ENCODE measurements around the gene EMX1. TPM values are rescaled to one million over a fixed set of nuclear protein-coding genes. Genes with fewer than 3 reads are reported as not detected.
A peak's percentile ranks its signal among the peaks of the same experiment; 100 is the strongest.

EMX1 gene
- total RNA-seq, 1 donor from 2014 or later, result not detected

DNA sequence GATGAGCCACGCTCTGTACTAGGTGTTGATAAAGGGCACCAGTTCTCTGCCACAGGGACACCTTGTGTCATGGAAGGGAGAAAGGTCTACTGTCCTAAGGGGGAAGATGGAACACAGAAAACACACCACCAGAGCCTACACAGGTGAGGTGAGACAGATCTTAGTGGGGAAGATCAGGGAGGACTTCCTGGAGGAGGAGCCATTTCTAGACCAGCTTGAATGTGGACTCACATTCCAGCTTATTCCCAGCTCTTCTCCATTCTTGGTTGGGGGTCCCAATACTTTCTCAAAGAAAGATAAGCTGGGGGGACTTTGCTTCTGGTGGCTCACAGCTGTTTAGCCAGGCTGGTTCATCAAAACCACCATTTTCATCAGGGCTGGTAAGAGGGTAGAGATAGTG is 36.2 kb downstream of the EMX1 start:
- Mint-ChIP-seq H3K36me3 (ENCODE audit: low read depth) (no peaks in the 10 kb centered on the region), H3K9me3 (no peaks in the 10 kb centered on the region), H3K4me1 (ENCODE audit: low read depth) (peaks cover 23% of the 10 kb centered on the region), H3K27me3 (ENCODE audit: low read depth) (no peaks in the 10 kb centered on the region), H3K4me3 (ENCODE audit: low read depth) (peak overlapping the region; percentile 79), H3K27ac (peak overlapping the region; percentile 86)
- no peak for DNase-seq (ENCODE audit: low spot score)
- intact Hi-C loops (cut with micrococcal nuclease), result no loop called here

- intact Hi-C loops (cut with micrococcal nuclease), result no loop called here
- peak overlapping the region; percentile 79 for H3K4me3 Mint-ChIP-seq (ENCODE audit: low read depth)
- H3K4me1 Mint-ChIP-seq (ENCODE audit: low read depth), result peaks cover 23% of the 10 kb centered on the region
- DNase-seq (ENCODE audit: low spot score), result peak; percentile 43
- peak overlapping the region; percentile 86 for H3K27ac Mint-ChIP-seq
- no peaks in the 10 kb centered on the region for H3K9me3 Mint-ChIP-seq
- no peaks in the 10 kb centered on the region for H3K27me3 Mint-ChIP-seq (ENCODE audit: low read depth)
- no peaks in the 10 kb centered on the region for H3K36me3 Mint-ChIP-seq (ENCODE audit: low read depth)
Observed at GRCh38 chr2:72953976-72954375, 36.7 kb downstream of the EMX1 start.

DNA sequence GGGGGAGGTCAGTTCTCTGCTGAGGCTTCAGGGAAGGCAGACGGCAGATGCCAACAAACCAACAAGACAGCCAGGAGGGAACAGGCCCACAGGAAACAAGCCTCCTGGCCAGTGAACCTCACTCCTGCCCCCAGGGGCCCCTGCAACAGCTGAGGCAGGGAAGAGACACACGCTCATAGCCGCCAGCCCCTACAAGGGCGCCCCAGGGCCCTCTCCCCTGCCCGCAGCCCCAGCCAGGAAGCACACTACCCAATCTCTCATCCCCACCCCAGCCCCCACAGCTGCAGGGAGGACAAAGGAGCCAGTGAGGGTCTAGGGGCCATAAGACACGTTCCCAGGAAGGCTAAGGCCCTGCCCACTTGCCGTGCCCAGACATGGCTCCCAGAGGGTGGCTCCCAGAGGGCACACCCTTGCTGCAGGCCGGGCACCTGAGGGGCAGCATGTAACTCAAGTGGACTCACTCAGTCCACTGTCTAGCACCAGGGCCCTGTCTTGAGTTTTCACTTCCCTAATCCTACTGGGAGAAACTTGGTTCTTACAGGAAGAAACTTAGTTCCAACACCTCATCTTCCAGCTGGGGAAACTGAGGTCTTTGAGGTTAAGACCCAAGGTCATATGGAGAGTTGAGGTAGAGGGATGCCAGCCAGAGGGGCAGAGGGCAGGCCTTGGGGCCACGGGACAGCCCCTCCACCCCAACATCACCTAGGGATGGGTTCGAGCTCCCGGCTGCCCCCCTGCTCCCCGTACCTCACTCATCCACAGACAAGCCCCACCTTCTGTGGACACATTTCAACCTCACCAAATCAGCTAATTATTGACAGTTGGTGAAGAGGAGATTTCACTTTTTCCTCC is 37.3 kb downstream of the EMX1 start:
- Mint-ChIP-seq H3K9me3 (no peaks in the 10 kb centered on the region), H3K4me3 (ENCODE audit: low read depth) (peak overlapping the region; percentile 79), H3K27ac (peak overlapping the region; percentile 86), H3K27me3 (ENCODE audit: low read depth) (no peaks in the 10 kb centered on the region), H3K4me1 (ENCODE audit: low read depth) (peaks cover 23% of the 10 kb centered on the region), H3K36me3 (ENCODE audit: low read depth) (no peaks in the 10 kb centered on the region)
- DNase-seq (ENCODE audit: low spot score), result no peak
- intact Hi-C loops (cut with micrococcal nuclease), result no loop called here

DNA sequence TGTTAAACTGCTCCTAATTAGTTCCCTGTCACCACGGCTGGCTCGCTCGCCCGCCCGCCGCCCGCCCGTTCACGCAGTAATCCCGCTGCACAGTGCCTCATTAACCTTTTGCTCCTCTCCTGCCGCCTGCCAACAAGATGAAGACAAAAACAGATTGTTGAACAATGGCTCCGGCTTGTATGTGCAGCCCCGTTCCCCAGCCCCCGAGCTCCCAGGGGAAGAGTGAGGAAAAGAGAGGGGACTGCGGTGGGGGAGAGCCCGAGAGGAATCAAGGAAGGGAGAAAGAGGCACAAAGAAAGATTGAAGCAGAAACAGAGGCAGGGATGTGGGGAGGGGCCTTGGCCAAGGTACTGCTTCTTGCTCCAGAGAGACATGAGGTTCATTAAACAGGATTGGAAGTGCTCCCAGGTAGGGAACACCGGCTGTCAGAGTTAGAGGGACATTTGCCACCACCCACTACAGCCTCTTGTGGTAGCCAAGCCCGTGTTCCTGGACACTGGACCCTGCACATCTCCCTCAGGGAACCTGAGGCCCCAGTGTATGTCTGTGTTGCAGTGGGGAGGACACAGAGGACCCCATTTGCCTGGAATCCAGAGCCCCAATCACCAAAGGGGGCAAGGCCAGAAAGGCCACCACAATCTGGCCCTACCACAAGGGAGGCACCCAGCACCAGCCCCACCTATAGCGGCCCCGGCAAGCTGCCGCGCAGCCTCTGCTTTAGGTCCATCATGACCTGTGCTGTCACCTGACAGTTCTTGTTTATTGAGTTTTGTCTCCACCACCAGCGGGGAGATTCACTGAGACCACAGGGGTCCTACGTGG is 38.1 kb downstream of the EMX1 start:
- no peaks in the 10 kb centered on the region for H3K36me3 Mint-ChIP-seq (ENCODE audit: low read depth)
- H3K4me3 Mint-ChIP-seq (ENCODE audit: low read depth), result no peak overlapping the region
- DNase-seq (ENCODE audit: low spot score), result no peak
- H3K9me3 Mint-ChIP-seq, result no peaks in the 10 kb centered on the region
- H3K27ac Mint-ChIP-seq, result no peak overlapping the region
- H3K4me1 Mint-ChIP-seq (ENCODE audit: low read depth), result peaks cover 23% of the 10 kb centered on the region
- no peaks in the 10 kb centered on the region for H3K27me3 Mint-ChIP-seq (ENCODE audit: low read depth)
- intact Hi-C loops (cut with micrococcal nuclease), result no loop called here

DNA sequence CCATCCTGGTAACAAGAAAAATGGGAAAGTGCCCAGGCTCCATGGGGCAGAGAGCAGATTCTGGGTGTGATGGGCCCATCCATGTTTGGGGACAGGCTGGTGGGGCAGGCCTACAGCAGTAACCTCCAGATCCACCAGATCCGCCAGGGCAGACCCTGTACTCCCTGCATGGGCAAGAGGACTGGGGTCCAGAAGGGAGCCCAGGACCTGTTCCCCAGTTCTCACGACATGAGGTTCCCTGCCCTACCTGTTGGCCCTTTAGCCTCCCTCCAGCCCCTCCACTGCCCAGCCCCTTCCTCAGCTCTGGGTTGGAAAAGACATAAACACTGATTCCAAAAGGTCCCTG is 38.7 kb downstream of the EMX1 start:
- H3K27ac Mint-ChIP-seq, result no peak overlapping the region
- intact Hi-C loops (cut with micrococcal nuclease), result no loop called here
- H3K27me3 Mint-ChIP-seq (ENCODE audit: low read depth), result no peaks in the 10 kb centered on the region
- H3K4me3 Mint-ChIP-seq (ENCODE audit: low read depth), result no peak overlapping the region
- H3K9me3 Mint-ChIP-seq, result no peaks in the 10 kb centered on the region
- H3K36me3 Mint-ChIP-seq (ENCODE audit: low read depth), result no peaks in the 10 kb centered on the region
- H3K4me1 Mint-ChIP-seq (ENCODE audit: low read depth), result peaks cover 23% of the 10 kb centered on the region
- no peak for DNase-seq (ENCODE audit: low spot score)

DNA sequence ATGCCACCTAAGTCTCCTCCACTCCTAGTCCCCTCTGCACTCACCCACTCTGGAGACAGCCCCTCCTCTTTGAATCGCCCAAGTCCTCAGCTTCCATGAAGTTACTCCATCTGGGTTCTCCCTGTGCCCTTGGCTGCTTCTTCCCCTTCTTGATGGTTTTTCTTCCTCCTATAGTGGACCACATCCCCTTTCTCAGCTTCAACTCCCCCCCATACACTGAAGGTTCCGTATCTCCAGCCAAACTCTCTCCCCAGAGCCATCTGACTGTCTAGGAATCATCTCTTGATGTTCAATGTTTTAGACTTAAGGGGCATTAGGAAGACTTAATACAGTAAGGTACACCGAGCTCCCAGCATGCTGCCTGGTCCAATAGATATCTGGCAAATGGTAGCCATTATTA is 39.6 kb downstream of the EMX1 start:
- no peak for DNase-seq (ENCODE audit: low spot score)
- Mint-ChIP-seq H3K9me3 (no peaks in the 10 kb centered on the region), H3K27ac (no peak overlapping the region), H3K36me3 (ENCODE audit: low read depth) (no peaks in the 10 kb centered on the region), H3K4me3 (ENCODE audit: low read depth) (no peak overlapping the region), H3K4me1 (ENCODE audit: low read depth) (peaks cover 23% of the 10 kb centered on the region), H3K27me3 (ENCODE audit: low read depth) (no peaks in the 10 kb centered on the region)
- intact Hi-C loops (cut with micrococcal nuclease), result no loop called here

GRCh38 chr2:72958542-72959385 is 41.4 kb downstream of the EMX1 start:
- Mint-ChIP-seq H3K9me3 (no peaks in the 10 kb centered on the region), H3K27me3 (ENCODE audit: low read depth) (no peaks in the 10 kb centered on the region), H3K4me1 (ENCODE audit: low read depth) (peaks cover 14% of the 10 kb centered on the region), H3K27ac (no peak overlapping the region), H3K36me3 (ENCODE audit: low read depth) (no peaks in the 10 kb centered on the region), H3K4me3 (ENCODE audit: low read depth) (no peak overlapping the region)
- intact Hi-C loops (cut with micrococcal nuclease), result no loop called here
- no peak for DNase-seq (ENCODE audit: low spot score)

- intact Hi-C loops (cut with micrococcal nuclease), result no loop called here
- H3K27me3 Mint-ChIP-seq (ENCODE audit: low read depth), result no peaks in the 10 kb centered on the region
- H3K36me3 Mint-ChIP-seq (ENCODE audit: low read depth), result no peaks in the 10 kb centered on the region
- no peak overlapping the region for H3K27ac Mint-ChIP-seq
- peaks cover 6% of the 10 kb centered on the region for H3K4me1 Mint-ChIP-seq (ENCODE audit: low read depth)
- DNase-seq (ENCODE audit: low spot score), result no peak
- H3K4me3 Mint-ChIP-seq (ENCODE audit: low read depth), result no peak overlapping the region
- H3K9me3 Mint-ChIP-seq, result no peaks in the 10 kb centered on the region
Observed at GRCh38 chr2:72959554-72959953, 42.2 kb downstream of the EMX1 start.

GRCh38 chr2:72959995-72960981 is 43.0 kb downstream of the EMX1 start:
- H3K4me3 Mint-ChIP-seq (ENCODE audit: low read depth), result no peak overlapping the region
- no peak for DNase-seq (ENCODE audit: low spot score)
- H3K27ac Mint-ChIP-seq, result no peak overlapping the region
- H3K36me3 Mint-ChIP-seq (ENCODE audit: low read depth), result no peaks in the 10 kb centered on the region
- H3K9me3 Mint-ChIP-seq, result no peaks in the 10 kb centered on the region
- no peaks in the 10 kb centered on the region for H3K27me3 Mint-ChIP-seq (ENCODE audit: low read depth)
- intact Hi-C loops (cut with micrococcal nuclease), result no loop called here
- H3K4me1 Mint-ChIP-seq (ENCODE audit: low read depth), result peaks cover 2% of the 10 kb centered on the region

- no peak overlapping the region for H3K4me3 Mint-ChIP-seq (ENCODE audit: low read depth)
- intact Hi-C loops (cut with micrococcal nuclease), result no loop called here
- no peaks in the 10 kb centered on the region for H3K36me3 Mint-ChIP-seq (ENCODE audit: low read depth)
- DNase-seq (ENCODE audit: low spot score), result no peak
- no peaks in the 10 kb centered on the region for H3K9me3 Mint-ChIP-seq
- H3K27ac Mint-ChIP-seq, result no peak overlapping the region
- H3K4me1 Mint-ChIP-seq (ENCODE audit: low read depth), result peaks cover 2% of the 10 kb centered on the region
- no peaks in the 10 kb centered on the region for H3K27me3 Mint-ChIP-seq (ENCODE audit: low read depth)
Observed at GRCh38 chr2:72961036-72961720, 43.9 kb downstream of the EMX1 start.

- no peak for DNase-seq (ENCODE audit: low spot score)
- Mint-ChIP-seq H3K27me3 (ENCODE audit: low read depth) (no peaks in the 10 kb centered on the region), H3K9me3 (no peaks in the 10 kb centered on the region), H3K36me3 (ENCODE audit: low read depth) (no peaks in the 10 kb centered on the region), H3K27ac (no peak overlapping the region), H3K4me3 (ENCODE audit: low read depth) (no peak overlapping the region), H3K4me1 (ENCODE audit: low read depth) (peaks cover 2% of the 10 kb centered on the region)
- intact Hi-C loops (cut with micrococcal nuclease), result no loop called here
Observed at GRCh38 chr2:72961853-72962468, 44.6 kb downstream of the EMX1 start.

Data from activated T-helper 2 cell treated with anti-CD3 and anti-CD28 coated beads, Interferon-gamma antibody, Interleukin-2, Interleukin-4, amounts not matched to agents 10 μg/mL and 5 μg/mL and 100 μg/mL, durations not matched to agents 14 hours and 24 hours and 36 hours (primary cell).